Calu3 (cell line): Measurements from ENCODE around the gene GMDS. TPM values are rescaled to one million over a fixed set of nuclear protein-coding genes. Genes with fewer than 3 reads are reported as not detected.

Experiments
- BruUV-seq: library from RNA; stranded (reverse); fragments of 400-500 nt; replicated peaks from 2 replicates; lab custom pipeline; 2021; lab: Mats Ljungman, UMichigan
- CTCF ChIA-PET: fragments of 300-600 bp; sonication (Branson Sonifier 250); formaldehyde crosslinking; loops from one replicate; lab custom pipeline; 2022; ENCODE audit warnings: antibody characterized with exemption; lab: Charles Lee
- DNase-seq: peaks from one replicate; pipeline ENCODE4 v3.0.0; 2022
- H3K27ac Mint-ChIP-seq: one replicate; pipeline ENCODE4 v1.8.0; 2022; ENCODE audit warnings: mixed read lengths; ENCODE audit not compliant: unreplicated experiment
- H3K27me3 Mint-ChIP-seq: one replicate; pipeline ENCODE4 v1.8.0; 2022; ENCODE audit warnings: mixed read lengths; ENCODE audit not compliant: unreplicated experiment
- H3K36me3 Mint-ChIP-seq: one replicate; pipeline ENCODE4 v1.8.0; 2022; ENCODE audit warnings: mild to moderate bottlenecking, moderate library complexity, mixed read lengths; ENCODE audit not compliant: insufficient read depth, unreplicated experiment
- H3K4me1 Mint-ChIP-seq: one replicate; pipeline ENCODE4 v1.8.0; 2022; ENCODE audit warnings: mild to moderate bottlenecking, low read depth, mixed read lengths; ENCODE audit not compliant: unreplicated experiment
- H3K4me3 Mint-ChIP-seq: one replicate; pipeline ENCODE4 v1.8.0; 2022; ENCODE audit warnings: mild to moderate bottlenecking, low read depth, moderate library complexity, mixed read lengths; ENCODE audit not compliant: unreplicated experiment
- H3K9me3 Mint-ChIP-seq: one replicate; pipeline ENCODE4 v1.8.0; 2022; ENCODE audit warnings: low read depth, mixed read lengths; ENCODE audit not compliant: unreplicated experiment
- intact Hi-C: fragments of 100-400 bp; cut with micrococcal nuclease; formaldehyde crosslinking; loops from one replicate; pipeline ENCODE4 v1.10.0; 2022; ENCODE audit not compliant: unreplicated experiment
- total RNA-seq: library from RNA; stranded (reverse); gene quantifications from 2 replicates; pipeline ENCODE4 v1.2.3, GENCODE V29; 2022
- TF ChIP-seq, protein P1 (sequence below): fragments of 200-600 bp; IDR thresholded peaks from one replicate; pipeline ENCODE4 v1.8.0; 2022; ENCODE audit warnings: antibody characterized with exemption; ENCODE audit not compliant: unreplicated experiment

The GMDS gene
- total RNA-seq, 1 experiment from 2014 or later, result 58.2 TPM

DNA sequence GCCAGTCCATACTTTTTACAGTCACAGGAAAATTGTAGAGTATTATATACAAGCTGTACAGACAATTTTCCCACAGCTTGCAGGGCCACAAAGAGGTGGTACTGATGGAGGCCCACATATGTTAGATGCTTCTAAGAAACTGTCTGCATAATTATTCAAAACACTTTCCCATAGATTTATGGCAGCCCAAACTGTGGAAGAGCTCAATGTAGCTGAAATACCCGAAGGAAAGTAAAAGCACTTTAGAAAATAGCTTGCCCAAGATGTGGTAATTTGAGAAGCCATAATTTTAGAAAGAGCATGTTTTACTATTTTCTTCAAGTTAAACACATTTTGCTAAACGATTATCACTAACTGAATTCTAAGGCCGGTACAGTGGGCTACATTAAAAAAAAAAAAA is 36.9 kb downstream of the GMDS start:
- H3K4me1 Mint-ChIP-seq, result no peaks in the 10 kb centered on the region
- no peaks in the 10 kb centered on the region for H3K36me3 Mint-ChIP-seq
- no peaks in the 10 kb centered on the region for H3K9me3 Mint-ChIP-seq
- CTCF ChIA-PET, result interaction anchor here (0.7 to 1.9 kb wide), 6 partner anchors 9 to 611 kb away, joined by 3 to 8 read pairs (median 4); no protein-coding TSS in a partner anchor
- H3K4me3 Mint-ChIP-seq, result no peak overlapping the region
- H3K27me3 Mint-ChIP-seq, result no peaks in the 10 kb centered on the region
- no TSS peak for BruUV-seq
- intact Hi-C loops, result loop anchor here (2.0 to 5.0 kb wide), 2 partner anchors 146 to 239 kb away; no protein-coding TSS in a partner anchor
- H3K27ac Mint-ChIP-seq, result no peak overlapping the region
- DNase-seq, result no peak
- TF ChIP-seq, protein P1, sequence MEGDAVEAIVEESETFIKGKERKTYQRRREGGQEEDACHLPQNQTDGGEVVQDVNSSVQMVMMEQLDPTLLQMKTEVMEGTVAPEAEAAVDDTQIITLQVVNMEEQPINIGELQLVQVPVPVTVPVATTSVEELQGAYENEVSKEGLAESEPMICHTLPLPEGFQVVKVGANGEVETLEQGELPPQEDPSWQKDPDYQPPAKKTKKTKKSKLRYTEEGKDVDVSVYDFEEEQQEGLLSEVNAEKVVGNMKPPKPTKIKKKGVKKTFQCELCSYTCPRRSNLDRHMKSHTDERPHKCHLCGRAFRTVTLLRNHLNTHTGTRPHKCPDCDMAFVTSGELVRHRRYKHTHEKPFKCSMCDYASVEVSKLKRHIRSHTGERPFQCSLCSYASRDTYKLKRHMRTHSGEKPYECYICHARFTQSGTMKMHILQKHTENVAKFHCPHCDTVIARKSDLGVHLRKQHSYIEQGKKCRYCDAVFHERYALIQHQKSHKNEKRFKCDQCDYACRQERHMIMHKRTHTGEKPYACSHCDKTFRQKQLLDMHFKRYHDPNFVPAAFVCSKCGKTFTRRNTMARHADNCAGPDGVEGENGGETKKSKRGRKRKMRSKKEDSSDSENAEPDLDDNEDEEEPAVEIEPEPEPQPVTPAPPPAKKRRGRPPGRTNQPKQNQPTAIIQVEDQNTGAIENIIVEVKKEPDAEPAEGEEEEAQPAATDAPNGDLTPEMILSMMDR, result no peak

DNA sequence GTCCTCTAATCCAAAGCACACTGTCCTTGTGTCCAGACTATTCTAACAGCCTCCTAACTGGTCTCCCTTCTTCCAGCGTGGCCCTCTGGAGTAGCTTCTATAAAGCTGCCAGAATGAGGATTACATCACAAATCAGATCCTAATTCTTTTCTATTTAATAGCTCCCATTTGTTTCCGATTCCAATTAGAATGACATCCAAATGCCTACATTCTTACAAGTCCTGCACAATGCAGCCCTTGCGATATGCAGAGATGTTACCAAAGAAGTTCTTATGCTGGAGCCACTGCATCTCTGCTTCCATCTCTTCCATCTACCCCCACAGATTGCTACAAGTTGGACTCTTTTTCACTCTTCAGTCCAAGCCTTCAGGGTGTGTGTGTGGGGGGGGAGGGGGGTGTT is 40.0 kb downstream of the GMDS start:
- H3K4me3 Mint-ChIP-seq, result no peak overlapping the region
- intact Hi-C loops, result loop anchor here (5.0 kb wide), 1 partner anchor 242 kb away; no protein-coding TSS in a partner anchor
- peak overlapping the region; percentile 7 for H3K27ac Mint-ChIP-seq
- BruUV-seq, result no TSS peak
- CTCF ChIA-PET, result no interaction called here
- no peak for DNase-seq
- no peaks in the 10 kb centered on the region for H3K27me3 Mint-ChIP-seq
- no peaks in the 10 kb centered on the region for H3K4me1 Mint-ChIP-seq
- H3K36me3 Mint-ChIP-seq, result no peaks in the 10 kb centered on the region
- TF ChIP-seq, protein P1, result no peak
- no peaks in the 10 kb centered on the region for H3K9me3 Mint-ChIP-seq

DNA sequence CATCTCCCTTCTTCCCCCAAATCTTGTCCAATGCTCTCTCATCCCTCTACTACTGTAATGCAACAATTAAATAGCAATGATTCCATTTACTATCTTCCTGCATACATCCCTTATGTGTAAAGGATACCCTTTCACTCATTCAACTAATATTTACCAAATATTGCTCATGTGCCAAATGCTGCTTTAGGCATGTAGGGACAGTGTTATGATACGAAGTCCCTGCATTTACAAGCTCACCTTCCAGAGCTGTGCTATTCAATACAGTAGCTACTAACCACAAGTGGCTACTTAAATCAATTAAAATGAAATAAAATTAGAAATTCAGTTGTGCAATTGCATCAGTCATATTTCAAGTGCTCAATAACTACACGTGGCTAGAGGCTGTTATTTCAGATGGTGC is 41.1 kb downstream of the GMDS start:
- H3K36me3 Mint-ChIP-seq, result no peaks in the 10 kb centered on the region
- no peak for DNase-seq
- BruUV-seq, result no TSS peak
- no peak overlapping the region for H3K27ac Mint-ChIP-seq
- H3K27me3 Mint-ChIP-seq, result no peaks in the 10 kb centered on the region
- CTCF ChIA-PET, result no interaction called here
- no peak overlapping the region for H3K4me3 Mint-ChIP-seq
- H3K4me1 Mint-ChIP-seq, result no peaks in the 10 kb centered on the region
- TF ChIP-seq, protein P1, result no peak
- H3K9me3 Mint-ChIP-seq, result no peaks in the 10 kb centered on the region
- intact Hi-C loops, result no loop called here

DNA sequence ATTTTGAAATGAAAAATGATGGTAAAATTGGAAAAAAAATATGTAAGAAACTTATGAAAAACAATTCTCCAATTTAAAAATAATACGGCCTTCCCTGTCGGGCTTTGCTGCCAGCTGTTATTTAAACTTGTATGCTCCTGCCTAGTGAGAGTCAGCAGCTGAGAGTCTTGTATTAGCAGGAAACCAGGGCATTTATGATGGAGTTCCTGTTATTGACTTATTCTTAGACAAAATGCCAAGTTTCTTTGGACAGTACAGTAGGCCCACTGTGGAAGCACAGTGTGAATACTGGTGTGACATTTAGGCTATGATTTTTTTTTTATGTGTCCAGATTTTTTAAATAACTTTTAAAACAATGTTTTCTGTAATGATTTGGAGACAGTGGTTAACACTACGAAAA is 42.1 kb downstream of the GMDS start:
- no peaks in the 10 kb centered on the region for H3K4me1 Mint-ChIP-seq
- TF ChIP-seq, protein P1, result no peak
- no TSS peak for BruUV-seq

More for the DNA sequence above, 42.1 kb downstream of the GMDS start:
- no peak for DNase-seq
- intact Hi-C loops, result no loop called here
- Mint-ChIP-seq H3K4me3 (no peak overlapping the region), H3K27ac (no peak overlapping the region), H3K27me3 (no peaks in the 10 kb centered on the region), H3K36me3 (no peaks in the 10 kb centered on the region), H3K9me3 (no peaks in the 10 kb centered on the region)
- CTCF ChIA-PET, result no interaction called here
